H1 (cell line): Measurements from ENCODE around the gene ACSF3. TPM values are rescaled to one million over a fixed set of nuclear protein-coding genes. Genes with fewer than 3 reads are reported as not detected.

Experiments
- CTCF ChIA-PET: fragments of 300-600 bp; sonication (Branson Sonifier 250); formaldehyde crosslinking; loops from one replicate; lab custom pipeline; 2021; ENCODE audit not compliant: partially characterized antibody; lab: Charles Lee
- POLR2A ChIA-PET: fragments of 300-600 bp; sonication (Branson Sonifier 250); formaldehyde crosslinking; loops from one replicate; lab custom pipeline; 2021; ENCODE audit warnings: inconsistent platforms; ENCODE audit not compliant: partially characterized antibody; lab: Charles Lee
- DNase-seq, 2 experiments: peaks; one replicate each; pipeline versions ENCODE4 v3.0.0 to v3.0.0-alpha.2; 2010 to 2022; ENCODE audit warnings: low spot score in 2 of 2, low read depth in 1 of 2, mixed read lengths in 1 of 2
- FAIRE-seq: peaks from 2 replicates; lab custom pipeline; 2011; peaks lifted over from hg19 to GRCh38; lab: Jason Lieb, UNC
- H2AFZ ChIP-seq: 2 replicates; pipeline ENCODE4 v1.8.1; 2012; ENCODE audit warnings: low read length, inconsistent platforms
- H2AK5ac ChIP-seq: 2 replicates; pipeline ENCODE4 v1.6.1; 2013; ENCODE audit warnings: low read depth, low read length
- H2BK120ac ChIP-seq: replicated peaks from 2 replicates; pipeline ENCODE3; 2013; ENCODE audit warnings: low read depth, low read length, inconsistent platforms
- H2BK12ac ChIP-seq: 2 replicates; pipeline ENCODE4 v1.6.1; 2013; ENCODE audit warnings: low read depth, low read length
- H2BK15ac ChIP-seq: 2 replicates; pipeline ENCODE4 v1.6.1; 2013; ENCODE audit warnings: low read length
- H2BK20ac ChIP-seq: 2 replicates; pipeline ENCODE4 v1.6.1; 2013; ENCODE audit warnings: low read length
- H2BK5ac ChIP-seq: 2 replicates; pipeline ENCODE4 v1.6.1; 2013; ENCODE audit warnings: low read depth, low read length
- H3K14ac ChIP-seq: 2 replicates; pipeline ENCODE4 v1.6.1; 2013; ENCODE audit warnings: inconsistent platforms; ENCODE audit not compliant: insufficient read length
- H3K18ac ChIP-seq: 2 replicates; pipeline ENCODE4 v1.6.1; 2013; ENCODE audit warnings: low read length; ENCODE audit errors: extremely low read depth
- H3K23ac ChIP-seq: 2 replicates; pipeline ENCODE4 v1.6.1; 2013; ENCODE audit warnings: inconsistent platforms; ENCODE audit not compliant: insufficient read length
- H3K23me2 ChIP-seq: 2 replicates; pipeline ENCODE4 v1.6.1; 2013; ENCODE audit warnings: low read depth, low read length
- H3K27ac ChIP-seq: 2 replicates; pipeline ENCODE4 v1.6.1; 2011; ENCODE audit warnings: low read depth, low read length, inconsistent platforms
- H3K27me3 ChIP-seq, 4 experiments: replicated peaks in 1 of 4; 1 replicate in 1 of 4; 2 replicates in 3 of 4; pipeline versions ENCODE4 v1.6.1 to v1.8.1; 2011 to 2013; ENCODE audit warnings: low read length in 3 of 4, mild to moderate bottlenecking in 3 of 4, inconsistent platforms in 2 of 4, mixed read lengths in 2 of 4, moderate library complexity in 1 of 4; ENCODE audit not compliant: control insufficient read depth in 3 of 4, insufficient read depth in 3 of 4; ENCODE audit errors: extremely low read depth in 1 of 4
- H3K36me3 ChIP-seq, 4 experiments: 2 replicates each; pipeline versions ENCODE4 v1.6.1 to v1.8.1; 2011 to 2013; ENCODE audit warnings: mild to moderate bottlenecking in 4 of 4, low read length in 3 of 4, moderate library complexity in 2 of 4, control low read depth in 1 of 4, inconsistent platforms in 1 of 4; ENCODE audit not compliant: insufficient read depth in 4 of 4, control insufficient read depth in 2 of 4
- H3K4ac ChIP-seq: replicated peaks from 2 replicates; pipeline ENCODE3; 2013; ENCODE audit warnings: low read length, low read depth, mixed read lengths, inconsistent platforms; ENCODE audit not compliant: insufficient read length
- H3K4me1 ChIP-seq, 4 experiments: replicated peaks in 1 of 4; 1 replicate in 1 of 4; 2 replicates in 3 of 4; pipeline versions ENCODE4 v1.6.1 to v1.8.1; 2011 to 2013; ENCODE audit warnings: low read length in 3 of 4, inconsistent platforms in 2 of 4, mixed read lengths in 1 of 4; ENCODE audit not compliant: insufficient read depth in 4 of 4, control insufficient read depth in 3 of 4
- H3K4me2 ChIP-seq, 2 experiments: 2 replicates each; pipeline versions ENCODE4 v1.6.1 to v1.8.1; 2011 to 2013; ENCODE audit warnings: low read depth in 2 of 2, low read length in 2 of 2, control low read depth in 1 of 2, inconsistent platforms in 1 of 2, mild to moderate bottlenecking in 1 of 2; ENCODE audit not compliant: insufficient read depth in 1 of 2
- H3K4me3 ChIP-seq, 4 experiments: fragments of 200-600, 300-600 bp in 1 of 4; sonication (generic), shearing (Covaris generic), sonication (Bioruptor Twin) in 1 of 4; 2 replicates each; pipeline versions ENCODE4 v1.5.1 to v1.8.1; 2011 to 2016; ENCODE audit warnings: low read length in 4 of 4, low read depth in 3 of 4, control low read depth in 2 of 4, inconsistent platforms in 2 of 4, mild to moderate bottlenecking in 2 of 4, mixed read lengths in 1 of 4, moderate library complexity in 1 of 4; ENCODE audit not compliant: insufficient read depth in 2 of 4; ENCODE audit errors: extremely low read depth in 1 of 4
- H3K56ac ChIP-seq: replicated peaks from 2 replicates; pipeline ENCODE3; 2013; ENCODE audit warnings: low read depth, mild to moderate bottlenecking, mixed read lengths, low read length, inconsistent platforms; ENCODE audit not compliant: insufficient read length
- H3K79me1 ChIP-seq: 2 replicates; pipeline ENCODE4 v1.6.1; 2013; ENCODE audit warnings: low read depth, low read length, control low read depth
- H3K79me2 ChIP-seq, 2 experiments: 2 replicates each; pipeline versions ENCODE4 v1.6.1 to v1.8.1; 2012 to 2013; ENCODE audit warnings: low read length in 2 of 2, mild to moderate bottlenecking in 2 of 2, inconsistent platforms in 1 of 2; ENCODE audit not compliant: insufficient read depth in 2 of 2, control insufficient read depth in 1 of 2
- H3K9ac ChIP-seq, 4 experiments: replicated peaks in 1 of 4; 1 replicate in 1 of 4; 2 replicates in 3 of 4; pipeline versions ENCODE4 v1.6.1 to v1.8.1; 2011 to 2013; ENCODE audit warnings: low read depth in 3 of 4, low read length in 3 of 4, control low read depth in 2 of 4, mild to moderate bottlenecking in 2 of 4, moderate library complexity in 2 of 4, inconsistent platforms in 1 of 4; ENCODE audit errors: extremely low read depth in 1 of 4
- H3K9me3 ChIP-seq, 2 experiments: 2 replicates each; pipeline versions ENCODE4 v1.6.1 to v1.8.1; 2012 to 2013; ENCODE audit warnings: mild to moderate bottlenecking in 2 of 2, moderate library complexity in 2 of 2, control low read depth in 1 of 2, inconsistent platforms in 1 of 2, low read depth in 1 of 2, low read length in 1 of 2, mixed read lengths in 1 of 2; ENCODE audit not compliant: insufficient read depth in 2 of 2
- H4K20me1 ChIP-seq, 2 experiments: replicated peaks in 1 of 2; 2 replicates each; pipeline versions ENCODE3 to v1.8.1; 2011 to 2013; ENCODE audit warnings: inconsistent platforms in 2 of 2, low read length in 2 of 2, mild to moderate bottlenecking in 1 of 2; ENCODE audit not compliant: insufficient read depth in 2 of 2, control insufficient read depth in 1 of 2
- H4K5ac ChIP-seq: 2 replicates; pipeline ENCODE4 v1.6.1; 2013; ENCODE audit warnings: low read length, low read depth, mixed read lengths, inconsistent platforms; ENCODE audit not compliant: insufficient read length
- H4K8ac ChIP-seq: 2 replicates; pipeline ENCODE4 v1.8.0; 2013; ENCODE audit warnings: mild to moderate bottlenecking, moderate library complexity, low read length, inconsistent platforms; ENCODE audit not compliant: insufficient read depth; ENCODE audit errors: extremely low read depth
- H4K91ac ChIP-seq: replicated peaks from 2 replicates; pipeline ENCODE3; 2013; ENCODE audit warnings: low read length, mixed read lengths, inconsistent platforms; ENCODE audit not compliant: insufficient read length
- CBX8 ChIP-seq: fragments of 300-800, 300-1000 bp; sonication (generic); IDR thresholded peaks from 2 replicates; pipeline ENCODE4 v1.7.1; 2016; ENCODE audit warnings: low read depth, low read length, borderline replicate concordance
- EP300 ChIP-seq, 2 experiments: IDR thresholded peaks; 1 replicate in 1 of 2; 2 replicates in 1 of 2; pipeline ENCODE4 v1.6.1; 2011 to 2012; ENCODE audit warnings: low read depth in 2 of 2, low read length in 2 of 2, mild to moderate bottlenecking in 2 of 2, borderline replicate concordance in 1 of 2, inconsistent platforms in 1 of 2, moderate library complexity in 1 of 2
- EZH2 ChIP-seq: fragments of 200-600 bp; sonication (generic); IDR thresholded peaks from 2 replicates; pipeline ENCODE4 v1.7.1; 2012; ENCODE audit warnings: low read depth, mild to moderate bottlenecking, moderate library complexity, low read length, inconsistent platforms; ENCODE audit not compliant: severe bottlenecking
- KDM4A ChIP-seq: IDR thresholded peaks from one replicate; pipeline ENCODE4 v1.7.1; 2012; ENCODE audit warnings: low read depth, mild to moderate bottlenecking, moderate library complexity, low read length, inconsistent platforms; ENCODE audit not compliant: severe bottlenecking
- MAX ChIP-seq: IDR thresholded peaks from 2 replicates; pipeline ENCODE4 v1.6.1; 2012; ENCODE audit warnings: inconsistent platforms
- SIN3A ChIP-seq, 2 experiments: IDR thresholded peaks in 1 of 2; conservative IDR thresholded peaks in 1 of 2; 2 replicates each; pipeline ENCODE4 v1.6.1; 2011 to 2012; ENCODE audit warnings: low read length in 2 of 2, improper control_type of control experiment in 1 of 2, low read depth in 1 of 2, mild to moderate bottlenecking in 1 of 2
- USF2 ChIP-seq: IDR thresholded peaks from 2 replicates; pipeline ENCODE4 v1.6.1; 2011; ENCODE audit warnings: low read length, improper control_type of control experiment
- WGBS, 2 experiments: shearing (Covaris generic) in 1 of 2; methylation state at CpG; one replicate each; pipeline versions ENCODE4 v1.1.6 to v1.1.7; 2013 to 2015; ENCODE audit warnings: low lambda C conversion rate in 2 of 2, mixed read lengths in 2 of 2, inconsistent platforms in 1 of 2, low coverage in 1 of 2, missing lambda C conversion rate in 1 of 2; ENCODE audit not compliant: insufficient replicate concordance in 2 of 2, insufficient coverage in 1 of 2, insufficient read length in 1 of 2; ENCODE audit errors: extremely low coverage in 1 of 2, missing lambda C conversion rate in 1 of 2; 5-methylcytosine and 5-hydroxymethylcytosine counted together
- polyA plus RNA-seq, 7 experiments: library from polyadenylated mRNA; depleted of rRNA in 3 of 7; stranded (reverse) in 5 of 7; unstranded in 2 of 7; fragments of >200 nt in 5 of 7; fragments of 200-250 nt in 2 of 7; gene quantifications; 1 replicate in 5 of 7; 2 replicates in 1 of 7; 4 replicates in 1 of 7; pipeline versions ENCODE4 v1.2.1 to v1.2.3, GENCODE V29; 2011 to 2013; ENCODE audit warnings: missing spikeins in 2 of 7, mixed read lengths in 2 of 7
- total RNA-seq: library from RNA; stranded (reverse); fragmentation: NEBNext Ultra II Directional; extraction: Animal tissue kit (Norgen Biotek cat#: 25700); gene quantifications from 2 replicates; pipeline ENCODE4 v1.2.1, GENCODE V29; 2021

The ACSF3 gene
- total and polyA plus RNA-seq, 2 of the 8 experiments (the other 6 are each of a cell fraction or from before 2014, with no cell fraction given), result 15.6 to 22.9 TPM

GRCh38 chr16:89201439-89202377, 108.1 kb downstream of the ACSF3 start:
- peak overlapping the region; percentile 80 to 92 for H3K4me2 ChIP-seq

More at GRCh38 chr16:89201439-89202377, 108.1 kb downstream of the ACSF3 start:
- Histone ChIP-seq H2AFZ (no peak overlapping the region), H3K23ac (no peak overlapping the region), H3K14ac (no peak overlapping the region), H4K5ac (no peak overlapping the region), H3K27me3 (peaks cover 11 to 40% (median 30%) of the 10 kb centered on the region in 4 experiments), H3K56ac (no peak overlapping the region), H3K9me3 (no peaks in the 10 kb centered on the region), H4K8ac (peak overlapping the region; percentile 51; the same call in 1 of the 2 replicates), H3K23me2 (peaks cover 10% of the 10 kb centered on the region; the same call in 1 of the 2 replicates), H3K79me1 (no peaks in the 10 kb centered on the region), H2BK20ac (no peak overlapping the region), H2AK5ac (no peak overlapping the region), H3K36me3 (no peaks in the 10 kb centered on the region), H2BK120ac (no peak overlapping the region), H3K27ac (no peak overlapping the region), H3K79me2 (no peaks in the 10 kb centered on the region), H3K4me1 (peaks cover 0 to 12% (median 8%) of the 10 kb centered on the region in 4 experiments; a peak in 5 of 7 replicates), H3K9ac (peak overlapping the region in 1 of 4 experiments; percentile 30; a peak in 2 of 7 replicates), H4K20me1 (peaks cover 0 to 4% of the 10 kb centered on the region in 2 experiments), H3K4ac (no peak overlapping the region), H2BK15ac (no peak overlapping the region), H2BK5ac (no peak overlapping the region), H3K4me3 (peak overlapping the region; percentile 36 to 67 (median 48)), H4K91ac (no peak overlapping the region), H3K18ac (no peak overlapping the region; the same call in 1 of the 2 replicates), H2BK12ac (no peak overlapping the region)
- FAIRE-seq (no peak), DNase-seq (peak; percentile 53 to 99)
- TF ChIP-seq MAX (peak; percentile 50; the same call in 1 of the 2 replicates), EP300 (IDR thresholded peaks at IDR 0.05; ENCODE audit: borderline replicate concordance in 1 of 2, low read depth in 2 of 2, low read length in 2 of 2) (no peak), CBX8 (no peak), KDM4A (peak; percentile 95), SIN3A (conservative IDR thresholded peaks at IDR 0.05 in 1 of 2, IDR thresholded peaks at IDR 0.05 in 1 of 2; ENCODE audit: low read depth in 1 of 2, low read length in 2 of 2) (no peak; a peak in 1 of 4 replicates), USF2 (peak; percentile 44; the same call in 1 of the 2 replicates), EZH2 (peak; percentile 26)
- POLR2A ChIA-PET, result interaction anchor here (0.6 to 1.2 kb wide), 3 partner anchors 16 to 391 kb away, joined by 3 to 4 read pairs (median 3); partner anchors contain the start of gene ZNF778
- CTCF ChIA-PET, result no interaction called here
- WGBS, 2 experiments, result 20% methylated on average over 1 of the region's 111 CpGs; no CpG with 5 or more reads in 1 of the 2 experiments
